WERI-Rb-1 (cell line): ENCODE measurements around the gene OR2M2.

Experiments used
- DNase-seq: peaks from one replicate; pipeline ENCODE4 v3.0.0-alpha.2; 2020
- H3K27ac ChIP-seq: fragments of 250-450 bp; sonication (Bioruptor Pico); 2 replicates; pipeline ENCODE4 v1.5.1; 2020; ENCODE audit warnings: mild to moderate bottlenecking, moderate library complexity
- H3K27me3 ChIP-seq: fragments of 250-450 bp; sonication (Bioruptor Pico); 2 replicates; pipeline ENCODE4 v1.5.1; 2021; ENCODE audit warnings: mild to moderate bottlenecking, low read depth, moderate library complexity; ENCODE audit not compliant: insufficient read depth, severe bottlenecking
- H3K36me3 ChIP-seq: fragments of 250-450 bp; sonication (Bioruptor Pico); 2 replicates; pipeline ENCODE4 v1.5.1; 2020; ENCODE audit warnings: mild to moderate bottlenecking, moderate library complexity
- H3K4me3 ChIP-seq: 2 replicates; pipeline ENCODE4 v1.5.1; 2011; ENCODE audit warnings: low read depth, mild to moderate bottlenecking, control low read depth, low read length
- H3K9me3 ChIP-seq: fragments of 250-450 bp; sonication (Bioruptor Pico); 2 replicates; pipeline ENCODE4 v1.5.1; 2021; ENCODE audit warnings: mild to moderate bottlenecking, moderate library complexity; ENCODE audit not compliant: severe bottlenecking
- CTCF ChIP-seq: IDR thresholded peaks from 2 replicates; pipeline ENCODE4 v1.5.1; 2011; ENCODE audit warnings: low read depth, mild to moderate bottlenecking, control low read depth, inconsistent platforms, low read length

The OR2M2 gene

GRCh38 chr1:248144513-248145198 lies 30.0 kb upstream of the OR2M2 start, which contains the start of gene OR2M5:
Gene OR2M5, plus strand, starts transcription at chr1:248145148. Its CDS starts 0 bp downstream, at chr1:248145148.
- TF ChIP-seq CTCF = no peak
- no peak for DNase-seq
- H3K27me3 ChIP-seq = peaks cover 63% of the 10 kb centered on the region
- no peaks in the 10 kb centered on the region for H3K36me3 ChIP-seq
- no peak within 1 kb of the TSS for H3K4me3 ChIP-seq
- no peak within 1 kb of the TSS for H3K27ac ChIP-seq
- H3K9me3 ChIP-seq = no peaks in the 10 kb centered on the region

- H3K9me3 ChIP-seq = no peaks in the 10 kb centered on the region
- H3K27ac ChIP-seq = no peak overlapping the region
- H3K36me3 ChIP-seq = no peaks in the 10 kb centered on the region
- H3K4me3 ChIP-seq = no peak overlapping the region
- peaks cover 52% of the 10 kb centered on the region for H3K27me3 ChIP-seq
- TF ChIP-seq CTCF = no peak
- DNase-seq = no peak
Measured at GRCh38 chr1:248152056-248152827, 22.4 kb upstream of the OR2M2 start.

GRCh38 chr1:248155927-248156326 lies 18.7 kb upstream of the OR2M2 start:
- Histone ChIP-seq H3K9me3 (no peaks in the 10 kb centered on the region), H3K27ac (no peak overlapping the region), H3K27me3 (peaks cover 55% of the 10 kb centered on the region), H3K4me3 (no peak overlapping the region), H3K36me3 (no peaks in the 10 kb centered on the region)
- no peak for TF ChIP-seq CTCF
- no peak for DNase-seq

GRCh38 chr1:248158758-248159157 lies 15.9 kb upstream of the OR2M2 start:
- no peak for DNase-seq
- no peak overlapping the region for H3K27ac ChIP-seq
- H3K36me3 ChIP-seq = no peaks in the 10 kb centered on the region
- peaks cover 50% of the 10 kb centered on the region for H3K27me3 ChIP-seq
- no peak for TF ChIP-seq CTCF
- H3K4me3 ChIP-seq = no peak overlapping the region
- H3K9me3 ChIP-seq = no peaks in the 10 kb centered on the region

GRCh38 chr1:248164031-248164430 lies 10.6 kb upstream of the OR2M2 start:
- no peak overlapping the region for H3K4me3 ChIP-seq
- no peak overlapping the region for H3K27ac ChIP-seq
- DNase-seq = no peak
- H3K27me3 ChIP-seq = peaks cover 37% of the 10 kb centered on the region
- no peaks in the 10 kb centered on the region for H3K9me3 ChIP-seq
- no peak for TF ChIP-seq CTCF
- H3K36me3 ChIP-seq = no peaks in the 10 kb centered on the region
